Measurements from ENCODE around the gene CPT1A.

DNA sequence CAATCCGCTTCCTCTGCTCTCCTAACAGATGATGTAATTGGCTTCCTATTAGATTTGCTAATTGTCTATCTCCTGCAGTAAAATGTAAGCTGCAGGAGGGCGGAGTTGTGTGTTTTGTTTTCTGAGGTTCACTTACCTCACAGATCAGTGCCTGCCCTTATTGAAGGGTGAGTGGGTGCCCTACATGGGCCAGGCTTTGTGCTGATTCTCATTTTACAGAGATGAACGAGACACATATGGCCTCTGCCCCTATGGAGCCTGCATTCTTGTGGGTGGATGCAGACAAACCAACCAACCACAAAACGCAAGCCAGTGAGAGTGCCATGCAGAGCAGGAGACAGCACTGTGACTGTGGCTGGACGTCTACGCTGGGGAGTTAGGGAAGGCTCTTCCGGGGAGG is 100.3 kb downstream of the CPT1A start:
- TF ChIP-seq, protein P1, sequence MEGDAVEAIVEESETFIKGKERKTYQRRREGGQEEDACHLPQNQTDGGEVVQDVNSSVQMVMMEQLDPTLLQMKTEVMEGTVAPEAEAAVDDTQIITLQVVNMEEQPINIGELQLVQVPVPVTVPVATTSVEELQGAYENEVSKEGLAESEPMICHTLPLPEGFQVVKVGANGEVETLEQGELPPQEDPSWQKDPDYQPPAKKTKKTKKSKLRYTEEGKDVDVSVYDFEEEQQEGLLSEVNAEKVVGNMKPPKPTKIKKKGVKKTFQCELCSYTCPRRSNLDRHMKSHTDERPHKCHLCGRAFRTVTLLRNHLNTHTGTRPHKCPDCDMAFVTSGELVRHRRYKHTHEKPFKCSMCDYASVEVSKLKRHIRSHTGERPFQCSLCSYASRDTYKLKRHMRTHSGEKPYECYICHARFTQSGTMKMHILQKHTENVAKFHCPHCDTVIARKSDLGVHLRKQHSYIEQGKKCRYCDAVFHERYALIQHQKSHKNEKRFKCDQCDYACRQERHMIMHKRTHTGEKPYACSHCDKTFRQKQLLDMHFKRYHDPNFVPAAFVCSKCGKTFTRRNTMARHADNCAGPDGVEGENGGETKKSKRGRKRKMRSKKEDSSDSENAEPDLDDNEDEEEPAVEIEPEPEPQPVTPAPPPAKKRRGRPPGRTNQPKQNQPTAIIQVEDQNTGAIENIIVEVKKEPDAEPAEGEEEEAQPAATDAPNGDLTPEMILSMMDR (conservative IDR thresholded peaks at IDR 0.05): no peak
- no peak for TF ChIP-seq ZFX (IDR thresholded peaks at IDR 0.05)

Data from C4-2B (cell line).